ENCODE data around the gene SLC35A3.

The SLC35A3 gene

GRCh38 chr1:100005424-100005823, 35.6 kb downstream of the SLC35A3 start:
- in situ Hi-C loops (cut with MboI; ENCODE audit: low sequenced_read_pairs, unreplicated experiment) = no loop called here
- no peak for DNase-seq (ENCODE audit: low spot score)
- TF ChIP-seq CTCF (IDR thresholded peaks at IDR 0.05; ENCODE audit: borderline replicate concordance, control extremely low read depth, extremely low read depth, insufficient read depth, missing control alignments) = no peak

GRCh38 chr1:100006688-100007087, 36.9 kb downstream of the SLC35A3 start:
- no peak for TF ChIP-seq CTCF (IDR thresholded peaks at IDR 0.05; ENCODE audit: borderline replicate concordance, control extremely low read depth, extremely low read depth, insufficient read depth, missing control alignments)
- in situ Hi-C loops (cut with MboI; ENCODE audit: low sequenced_read_pairs, unreplicated experiment) = no loop called here
- no peak for DNase-seq (ENCODE audit: low spot score)

GRCh38 chr1:100009458-100009857, 39.7 kb downstream of the SLC35A3 start:
- TF ChIP-seq CTCF (IDR thresholded peaks at IDR 0.05; ENCODE audit: borderline replicate concordance, control extremely low read depth, extremely low read depth, insufficient read depth, missing control alignments) = no peak
- no peak for DNase-seq (ENCODE audit: low spot score)
- in situ Hi-C loops (cut with MboI; ENCODE audit: low sequenced_read_pairs, unreplicated experiment) = no loop called here

GRCh38 chr1:100010804-100011203, 41.0 kb downstream of the SLC35A3 start:
- TF ChIP-seq CTCF (IDR thresholded peaks at IDR 0.05; ENCODE audit: borderline replicate concordance, control extremely low read depth, extremely low read depth, insufficient read depth, missing control alignments) = no peak
- DNase-seq (ENCODE audit: low spot score) = no peak
- in situ Hi-C loops (cut with MboI; ENCODE audit: low sequenced_read_pairs, unreplicated experiment) = no loop called here

GRCh38 chr1:100019220-100019619, 49.4 kb downstream of the SLC35A3 start:
- TF ChIP-seq CTCF (IDR thresholded peaks at IDR 0.05; ENCODE audit: borderline replicate concordance, control extremely low read depth, extremely low read depth, insufficient read depth, missing control alignments) = no peak
- DNase-seq (ENCODE audit: low spot score) = no peak
- in situ Hi-C loops (cut with MboI; ENCODE audit: low sequenced_read_pairs, unreplicated experiment) = no loop called here

GRCh38 chr1:100023482-100023881, 53.7 kb downstream of the SLC35A3 start:
- in situ Hi-C loops (cut with MboI; ENCODE audit: low sequenced_read_pairs, unreplicated experiment) = no loop called here
- TF ChIP-seq CTCF (IDR thresholded peaks at IDR 0.05; ENCODE audit: borderline replicate concordance, control extremely low read depth, extremely low read depth, insufficient read depth, missing control alignments) = no peak
- DNase-seq (ENCODE audit: low spot score) = no peak

- in situ Hi-C loops (cut with MboI; ENCODE audit: low sequenced_read_pairs, unreplicated experiment) = loop anchor here (25.0 kb wide), 1 partner anchor 860 kb away; the partner anchor contains the start of genes EXTL2 and SLC30A7
- DNase-seq (ENCODE audit: low spot score) = no peak
- TF ChIP-seq CTCF (IDR thresholded peaks at IDR 0.05; ENCODE audit: borderline replicate concordance, control extremely low read depth, extremely low read depth, insufficient read depth, missing control alignments) = no peak
Measured at GRCh38 chr1:100027212-100027611, 57.4 kb downstream of the SLC35A3 start.
